Smooth muscle cell of the brain vasculature (primary cell): ENCODE measurements around the gene SLC35D2.
"Not testable (repeated sequence)": the region's sequence is repeated elsewhere in the genome, so short reads cannot be mapped to it uniquely, and the experiment has no call there.

ENCODE experiments used
- DNase-seq: peaks from one replicate; pipeline ENCODE4 v3.0.0-alpha.2; 2012; ENCODE audit warnings: low read depth, low spot score

SLC35D2 gene

GRCh38 chr9:96317335-96317980 is 66.1 kb downstream of the SLC35D2 start:
- DNase-seq, result no peak

- no peak for DNase-seq
Measured at GRCh38 chr9:96309850-96310249, 73.7 kb downstream of the SLC35D2 start.

GRCh38 chr9:96306958-96307357 is 76.6 kb downstream of the SLC35D2 start:
- DNase-seq, result not testable (repeated sequence)

GRCh38 chr9:96305171-96305570 is 78.3 kb downstream of the SLC35D2 start:
- no peak for DNase-seq

GRCh38 chr9:96304230-96304629 is 79.3 kb downstream of the SLC35D2 start:
- DNase-seq, result no peak

GRCh38 chr9:96302021-96302420 is 81.5 kb downstream of the SLC35D2 start, which contains the start of gene HSD17B3:
TSS of gene HSD17B3 (minus strand) at chr9:96302176. CDS start at chr9:96302104, 72 bp downstream.
- DNase-seq, result no peak

- peak; percentile 21 for DNase-seq
Measured at GRCh38 chr9:96299823-96300222, 83.7 kb downstream of the SLC35D2 start.

- no peak for DNase-seq
Measured at GRCh38 chr9:96294159-96294545, 89.4 kb downstream of the SLC35D2 start.

GRCh38 chr9:96293498-96294158 is 89.9 kb downstream of the SLC35D2 start:
- DNase-seq, result no peak

GRCh38 chr9:96289392-96289791 is 94.1 kb downstream of the SLC35D2 start:
- no peak for DNase-seq

- DNase-seq, result no peak
Measured at GRCh38 chr9:96281641-96282040, 101.9 kb downstream of the SLC35D2 start.

- DNase-seq, result no peak
Measured at GRCh38 chr9:96279932-96280331, 103.6 kb downstream of the SLC35D2 start.

GRCh38 chr9:96274939-96275338 is 108.6 kb downstream of the SLC35D2 start:
- no peak for DNase-seq
